Measurements from ENCODE around the gene AHRR. TPM values are rescaled to one million over a fixed set of nuclear protein-coding genes. Genes with fewer than 3 reads are reported as not detected.
A peak's percentile ranks its signal among the peaks of the same experiment; 100 is the strongest.

AHRR gene
- total RNA-seq, 1 donor from 2014 or later = 1.0 TPM

DNA sequence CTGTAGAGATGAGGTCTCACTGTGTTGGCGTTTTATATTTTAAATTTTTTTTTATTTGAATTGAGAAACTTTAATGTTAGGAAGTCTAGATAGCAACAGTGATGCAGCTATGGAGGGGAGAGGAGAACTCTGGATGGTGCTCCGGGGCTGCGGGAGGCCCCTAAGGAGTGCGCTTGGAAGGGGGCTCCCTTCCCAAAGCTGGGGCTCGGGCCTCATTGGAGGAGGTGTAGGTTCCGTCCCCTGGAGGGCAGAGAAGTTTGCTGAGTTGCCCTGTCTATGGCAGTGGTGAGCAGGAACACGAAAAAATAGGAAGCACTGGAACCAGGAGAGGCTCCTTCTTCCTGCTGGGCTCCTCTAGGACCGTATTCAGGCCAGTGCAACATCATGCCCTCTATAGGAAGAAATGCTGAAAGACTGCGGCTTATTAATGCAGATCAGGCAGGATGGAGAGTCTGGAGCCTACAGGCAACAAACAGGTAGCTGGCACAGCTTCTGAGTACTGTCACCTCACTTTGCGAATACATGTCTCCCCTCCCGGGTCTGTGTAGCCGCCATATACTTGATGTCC is 16.1 kb downstream of the AHRR start:
- H3K4me1 Mint-ChIP-seq = peaks cover under 1% of the 10 kb centered on the region
- TF ChIP-seq, protein P1, sequence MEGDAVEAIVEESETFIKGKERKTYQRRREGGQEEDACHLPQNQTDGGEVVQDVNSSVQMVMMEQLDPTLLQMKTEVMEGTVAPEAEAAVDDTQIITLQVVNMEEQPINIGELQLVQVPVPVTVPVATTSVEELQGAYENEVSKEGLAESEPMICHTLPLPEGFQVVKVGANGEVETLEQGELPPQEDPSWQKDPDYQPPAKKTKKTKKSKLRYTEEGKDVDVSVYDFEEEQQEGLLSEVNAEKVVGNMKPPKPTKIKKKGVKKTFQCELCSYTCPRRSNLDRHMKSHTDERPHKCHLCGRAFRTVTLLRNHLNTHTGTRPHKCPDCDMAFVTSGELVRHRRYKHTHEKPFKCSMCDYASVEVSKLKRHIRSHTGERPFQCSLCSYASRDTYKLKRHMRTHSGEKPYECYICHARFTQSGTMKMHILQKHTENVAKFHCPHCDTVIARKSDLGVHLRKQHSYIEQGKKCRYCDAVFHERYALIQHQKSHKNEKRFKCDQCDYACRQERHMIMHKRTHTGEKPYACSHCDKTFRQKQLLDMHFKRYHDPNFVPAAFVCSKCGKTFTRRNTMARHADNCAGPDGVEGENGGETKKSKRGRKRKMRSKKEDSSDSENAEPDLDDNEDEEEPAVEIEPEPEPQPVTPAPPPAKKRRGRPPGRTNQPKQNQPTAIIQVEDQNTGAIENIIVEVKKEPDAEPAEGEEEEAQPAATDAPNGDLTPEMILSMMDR (conservative IDR thresholded peaks at IDR 0.05) = peak; percentile 60
- no peak overlapping the region for H3K27ac Mint-ChIP-seq (ENCODE audit: unreplicated experiment)
- no peak overlapping the region for H3K4me3 Mint-ChIP-seq
- peaks cover 44% of the 10 kb centered on the region for H3K27me3 Mint-ChIP-seq (ENCODE audit: low read depth)
- H3K36me3 Mint-ChIP-seq (ENCODE audit: low read depth) = no peaks in the 10 kb centered on the region
- no peak for DNase-seq (ENCODE audit: low read depth, low spot score)
- no peaks in the 10 kb centered on the region for H3K9me3 Mint-ChIP-seq

DNA sequence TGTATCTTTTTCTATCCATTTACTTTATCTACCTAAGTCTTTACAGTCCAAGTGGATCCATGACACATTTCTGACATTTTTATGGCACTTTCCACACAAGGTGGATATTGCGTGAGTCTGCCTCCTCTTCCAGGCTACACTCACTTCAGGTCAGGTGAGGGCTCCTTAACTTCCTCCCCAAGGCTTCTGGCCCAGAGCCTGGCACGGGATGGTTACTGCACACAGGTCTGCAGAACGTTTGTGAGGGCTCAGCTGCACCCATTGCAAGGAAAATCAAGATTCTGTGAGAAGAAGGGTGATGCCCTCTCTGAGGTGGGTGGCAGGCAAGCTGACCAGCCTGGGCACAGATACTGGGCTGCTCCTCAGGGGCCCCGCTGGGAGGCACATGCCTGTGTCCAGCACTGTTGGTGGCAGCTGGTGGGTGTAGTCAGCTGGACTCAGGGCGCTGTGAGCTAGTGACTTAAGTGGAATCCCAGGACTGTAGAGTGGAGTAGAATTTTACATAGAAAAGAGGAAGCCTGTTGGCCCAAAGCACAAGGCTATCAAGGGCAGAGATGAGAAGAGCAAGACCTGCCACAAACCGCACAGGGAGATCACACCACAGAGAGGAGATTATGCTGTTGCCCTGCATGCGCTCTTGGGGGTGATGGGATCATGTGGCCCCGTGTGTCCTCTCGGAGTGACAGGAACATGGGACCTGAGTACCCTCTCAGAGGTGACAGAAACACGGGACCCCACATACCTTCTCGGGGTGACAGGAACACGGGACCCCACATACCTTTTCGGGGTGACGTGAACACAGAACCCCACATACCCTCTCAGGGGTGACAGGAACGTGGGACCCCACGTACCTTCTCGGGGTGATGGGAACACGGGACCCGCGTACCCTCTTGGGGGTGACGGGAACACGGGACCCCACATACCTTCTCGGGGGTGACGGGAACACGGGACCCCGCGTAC is 21.3 kb downstream of the AHRR start:
- Mint-ChIP-seq H3K9me3 (no peaks in the 10 kb centered on the region), H3K27ac (ENCODE audit: unreplicated experiment) (peak overlapping the region; percentile 69)

DNA sequence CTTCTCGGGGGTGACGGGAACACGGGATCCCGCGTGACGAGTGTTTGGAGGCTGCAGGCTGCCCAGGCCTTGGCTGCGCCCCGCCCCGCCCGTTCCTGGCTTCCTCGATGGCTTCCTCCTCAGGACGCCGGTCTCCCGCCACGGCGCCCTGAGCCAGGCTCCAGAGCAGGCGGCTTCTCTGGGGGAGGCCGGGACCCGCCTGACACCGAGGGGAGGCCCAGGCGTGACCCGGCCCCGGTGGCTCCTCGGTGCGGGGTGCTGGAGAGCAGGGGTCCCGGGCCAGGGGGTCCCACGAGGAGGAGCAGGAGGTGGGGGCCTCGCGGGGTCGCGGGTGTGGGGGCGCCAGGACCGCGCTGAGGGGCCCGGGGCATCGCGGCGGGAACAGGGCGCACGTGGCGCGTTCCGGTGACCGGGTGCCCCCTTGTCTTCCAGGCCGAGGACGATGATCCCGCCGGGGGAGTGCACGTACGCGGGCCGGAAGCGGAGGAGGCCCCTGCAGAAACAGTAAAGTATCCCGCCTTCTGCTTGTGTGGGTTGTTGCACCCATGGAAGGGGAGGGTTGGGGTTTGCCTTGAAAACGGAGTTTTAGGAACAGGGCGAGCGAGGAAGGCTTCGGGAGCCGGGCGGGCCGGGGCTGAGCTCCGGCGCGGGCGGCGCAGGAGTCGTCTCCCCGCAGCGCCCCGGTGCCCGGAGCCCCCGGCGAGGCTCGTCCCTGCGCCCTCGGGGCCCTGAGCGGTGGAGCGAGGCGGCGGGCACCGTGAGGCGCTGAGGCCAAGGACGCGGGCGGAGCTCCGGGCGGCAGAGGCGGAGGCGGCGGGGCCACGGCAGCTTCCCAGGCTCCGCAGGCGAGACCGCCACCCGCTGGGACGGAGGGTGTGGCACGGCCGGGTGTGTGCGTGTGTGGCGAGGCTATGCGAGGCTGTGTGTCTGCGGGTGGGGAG is 22.2 kb downstream of the AHRR start:
- no peaks in the 10 kb centered on the region for H3K9me3 Mint-ChIP-seq
- TF ChIP-seq, protein P1 (conservative IDR thresholded peaks at IDR 0.05) = no peak
- DNase-seq (ENCODE audit: low read depth, low spot score) = peak; percentile 48

More for the DNA sequence above, 21.3 kb downstream of the AHRR start:
- Mint-ChIP-seq H3K4me3 (peak overlapping the region; percentile 81), H3K27me3 (ENCODE audit: low read depth) (peaks cover 52% of the 10 kb centered on the region), H3K36me3 (ENCODE audit: low read depth) (peaks cover 3% of the 10 kb centered on the region), H3K4me1 (peaks cover 5% of the 10 kb centered on the region)
- TF ChIP-seq, protein P1 (conservative IDR thresholded peaks at IDR 0.05) = no peak
- no peak for DNase-seq (ENCODE audit: low read depth, low spot score)

DNA sequence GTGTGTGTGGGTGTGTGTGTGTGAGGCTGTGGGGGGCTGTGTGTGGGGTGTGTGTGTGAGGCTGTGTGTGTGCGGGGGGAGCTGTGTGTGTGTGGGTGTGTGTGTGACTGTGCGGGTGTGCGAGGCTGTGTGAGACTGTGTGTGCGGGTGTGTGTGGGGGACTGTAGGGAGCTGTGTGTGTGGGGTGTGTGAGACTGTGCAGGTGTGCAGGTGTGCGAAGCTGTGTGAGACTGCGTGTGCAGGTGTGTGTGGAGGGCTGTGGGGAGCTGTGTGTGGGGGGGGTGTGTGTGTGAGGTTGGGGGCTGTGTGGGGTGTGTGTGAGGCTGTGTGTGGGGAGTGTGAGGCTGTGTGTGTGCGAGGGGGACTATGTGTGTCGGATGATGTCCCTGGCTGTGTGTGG is 23.2 kb downstream of the AHRR start:
- no peak overlapping the region for H3K27ac Mint-ChIP-seq (ENCODE audit: unreplicated experiment)

More for the DNA sequence above, 22.2 kb downstream of the AHRR start:
- H3K4me1 Mint-ChIP-seq = peaks cover 5% of the 10 kb centered on the region
- peaks cover 3% of the 10 kb centered on the region for H3K36me3 Mint-ChIP-seq (ENCODE audit: low read depth)
- no peak overlapping the region for H3K4me3 Mint-ChIP-seq
- no peak overlapping the region for H3K27ac Mint-ChIP-seq (ENCODE audit: unreplicated experiment)
- peaks cover 49% of the 10 kb centered on the region for H3K27me3 Mint-ChIP-seq (ENCODE audit: low read depth)

More for the DNA sequence above, 23.2 kb downstream of the AHRR start:
- Mint-ChIP-seq H3K27me3 (ENCODE audit: low read depth) (peaks cover 44% of the 10 kb centered on the region), H3K4me3 (no peak overlapping the region), H3K9me3 (no peaks in the 10 kb centered on the region), H3K36me3 (ENCODE audit: low read depth) (peaks cover 3% of the 10 kb centered on the region), H3K4me1 (peaks cover 5% of the 10 kb centered on the region)
- TF ChIP-seq, protein P1 (conservative IDR thresholded peaks at IDR 0.05) = no peak
- DNase-seq (ENCODE audit: low read depth, low spot score) = no peak

Measured in neural crest cell (in vitro differentiated cells).